GM23338 (cell line): ENCODE data around the gene RFX7. TPM values are rescaled to one million over a fixed set of nuclear protein-coding genes. Genes with fewer than 3 reads are reported as not detected.

Experiments
- ATAC-seq: fragments of 200-7000 bp; cut with Tn5 transposase; 3 replicates; pipeline ENCODE4 v1.9.1; 2020
- DNase-seq: peaks from one replicate; pipeline ENCODE4 v3.0.0-alpha.2; 2015; ENCODE audit warnings: low spot score
- H2AFZ ChIP-seq: fragments of 200-600 bp; sonication (generic); 2 replicates; pipeline ENCODE4 v1.8.0; 2016; ENCODE audit warnings: antibody characterized with exemption, mild to moderate bottlenecking, moderate library complexity
- H3F3A ChIP-seq: fragments of 200-600 bp; sonication (generic); replicated peaks from 2 replicates; pipeline ENCODE4 v1.8.0; 2017; ENCODE audit warnings: antibody characterized with exemption, mixed run types, low read depth
- H3K27ac ChIP-seq: fragments of 200-600 bp; sonication (generic); 2 replicates; pipeline ENCODE4 v1.6.1; 2016; ENCODE audit warnings: low read depth
- H3K27me3 ChIP-seq: fragments of 200-600 bp; sonication (generic); 2 replicates; pipeline ENCODE4 v1.8.0; 2016; ENCODE audit warnings: mild to moderate bottlenecking, mixed run types, moderate library complexity; ENCODE audit not compliant: insufficient read depth
- H3K36me3 ChIP-seq: fragments of 200-600 bp; sonication (generic); 2 replicates; pipeline ENCODE4 v1.8.0; 2016; ENCODE audit warnings: mild to moderate bottlenecking; ENCODE audit not compliant: insufficient read depth
- H3K4me1 ChIP-seq: fragments of 200-600 bp; sonication (generic); 2 replicates; pipeline ENCODE4 v1.8.0; 2016; ENCODE audit warnings: mild to moderate bottlenecking, moderate library complexity; ENCODE audit not compliant: insufficient read depth
- H3K4me2 ChIP-seq: fragments of 200-600 bp; sonication (generic); 2 replicates; pipeline ENCODE4 v1.7.1; 2017; ENCODE audit warnings: mixed run types
- H3K4me3 ChIP-seq: fragments of 200-600 bp; sonication (generic); 2 replicates; pipeline ENCODE4 v1.6.1; 2016; ENCODE audit warnings: mixed run types
- H3K79me2 ChIP-seq: fragments of 200-600 bp; sonication (generic); replicated peaks from 2 replicates; pipeline ENCODE4 v1.8.0; 2017; ENCODE audit warnings: mild to moderate bottlenecking; ENCODE audit not compliant: insufficient read depth
- H3K9me2 ChIP-seq: fragments of 200-600 bp; sonication (generic); 2 replicates; pipeline ENCODE4 v1.8.0; 2017; ENCODE audit not compliant: insufficient read depth
- H4K20me1 ChIP-seq: fragments of 200-600 bp; sonication (generic); replicated peaks from 2 replicates; pipeline ENCODE4 v1.8.0; 2017; ENCODE audit warnings: mild to moderate bottlenecking; ENCODE audit not compliant: insufficient read depth
- H3K27ac Mint-ChIP-seq: 2 replicates; pipeline ENCODE4 v1.8.0; 2020; ENCODE audit warnings: inconsistent platforms, mild to moderate bottlenecking, moderate library complexity, mixed read lengths
- H3K27me3 Mint-ChIP-seq: 3 replicates; pipeline ENCODE4 v1.8.0; 2022; ENCODE audit warnings: low read depth, mild to moderate bottlenecking, moderate library complexity, mixed read lengths, inconsistent platforms; ENCODE audit not compliant: insufficient read depth, poor library complexity
- H3K36me3 Mint-ChIP-seq: 3 replicates; pipeline ENCODE4 v1.8.0; 2021; ENCODE audit warnings: low read depth, mild to moderate bottlenecking, inconsistent platforms, moderate library complexity, mixed read lengths
- H3K4me1 Mint-ChIP-seq: 3 replicates; pipeline ENCODE4 v1.8.0; 2020; ENCODE audit warnings: mild to moderate bottlenecking, inconsistent platforms, mixed read lengths
- H3K4me3 Mint-ChIP-seq: 3 replicates; pipeline ENCODE4 v1.8.0; 2021; ENCODE audit warnings: moderate library complexity, mild to moderate bottlenecking, inconsistent platforms, mixed read lengths
- H3K9me3 Mint-ChIP-seq: 3 replicates; pipeline ENCODE4 v1.8.0; 2020; ENCODE audit warnings: moderate library complexity, mild to moderate bottlenecking, inconsistent platforms, mixed read lengths
- CREB1 ChIP-seq: fragments of 250-450 bp; sonication (Bioruptor Pico); IDR thresholded peaks from 2 replicates; pipeline ENCODE4 v1.5.0; 2020; ENCODE audit warnings: low read depth, mild to moderate bottlenecking, moderate library complexity
- EZH2 ChIP-seq: fragments of 200-600 bp; sonication (generic); IDR thresholded peaks from one replicate; pipeline ENCODE4 v1.8.0; 2017; ENCODE audit warnings: antibody characterized with exemption, mild to moderate bottlenecking, low read depth; ENCODE audit not compliant: unreplicated experiment
- EZH2phosphoT487 ChIP-seq: fragments of 200-600 bp; sonication (generic); IDR thresholded peaks from one replicate; pipeline ENCODE4 v1.8.1; 2018; ENCODE audit warnings: antibody characterized with exemption; ENCODE audit not compliant: unreplicated experiment
- JUNB ChIP-seq: IDR thresholded peaks from one replicate; pipeline ENCODE4 v1.6.1; 2016; ENCODE audit warnings: antibody characterized with exemption; ENCODE audit not compliant: unreplicated experiment
- NANOG ChIP-seq: IDR thresholded peaks from 2 replicates; pipeline ENCODE4 v1.6.1; 2016; ENCODE audit warnings: antibody characterized with exemption, borderline replicate concordance
- POLR2AphosphoS5 ChIP-seq: IDR thresholded peaks from 2 replicates; pipeline ENCODE4 v1.6.1; 2016; ENCODE audit warnings: antibody characterized with exemption, low read depth
- STAT1 ChIP-seq: IDR thresholded peaks from one replicate; pipeline ENCODE4 v1.6.1; 2016; ENCODE audit warnings: antibody characterized with exemption; ENCODE audit not compliant: unreplicated experiment
- ZNF114 ChIP-seq: fragments of 250-450 bp; sonication (Bioruptor Pico); IDR thresholded peaks from 2 replicates; pipeline ENCODE4 v1.5.0; 2020; ENCODE audit warnings: mild to moderate bottlenecking, moderate library complexity
- ZNF331 ChIP-seq: fragments of 250-450 bp; sonication (Bioruptor Pico); IDR thresholded peaks from 2 replicates; pipeline ENCODE4 v1.5.0; 2020; ENCODE audit warnings: low read depth, mild to moderate bottlenecking, moderate library complexity
- polyA plus RNA-seq: library from polyadenylated mRNA; unstranded; fragments of >200 nt; fragmentation: Nextera tagmentation; extraction: Ambion mirVana; gene quantifications from 2 replicates; pipeline ENCODE4 v1.2.1, GENCODE V29; 2016
- total RNA-seq: library from RNA; depleted of rRNA; stranded (reverse); fragments of >200 nt; shearing (Covaris generic); gene quantifications from 2 replicates; pipeline ENCODE4 v1.2.3, GENCODE V29; 2014
- TF ChIP-seq, protein P1 (sequence below), 2 experiments: fragments of 200-600 bp in 1 of 2; sonication (generic) in 1 of 2; conservative IDR thresholded peaks; 2 replicates each; pipeline versions ENCODE4 v1.5.1 to v1.6.1; 2016 to 2017; ENCODE audit warnings: antibody characterized with exemption in 2 of 2, low read depth in 2 of 2, mild to moderate bottlenecking in 2 of 2, moderate library complexity in 1 of 2
- TF ChIP-seq, protein P2 (sequence below): fragments of 250-450 bp; sonication (Bioruptor Pico); IDR thresholded peaks from 2 replicates; pipeline ENCODE4 v1.5.0; 2020; ENCODE audit warnings: mild to moderate bottlenecking, moderate library complexity
- TF ChIP-seq, protein P3 (sequence below): IDR thresholded peaks from one replicate; pipeline ENCODE4 v1.6.1; 2018; ENCODE audit warnings: antibody characterized with exemption; ENCODE audit not compliant: unreplicated experiment
- TF ChIP-seq, protein P4 (sequence below): IDR thresholded peaks from 2 replicates; pipeline ENCODE4 v1.6.1; 2016; ENCODE audit warnings: antibody characterized with exemption

RFX7 gene
- total and polyA plus RNA-seq, 2 experiments from 2014 or later = 17.6 to 33.6 TPM

DNA sequence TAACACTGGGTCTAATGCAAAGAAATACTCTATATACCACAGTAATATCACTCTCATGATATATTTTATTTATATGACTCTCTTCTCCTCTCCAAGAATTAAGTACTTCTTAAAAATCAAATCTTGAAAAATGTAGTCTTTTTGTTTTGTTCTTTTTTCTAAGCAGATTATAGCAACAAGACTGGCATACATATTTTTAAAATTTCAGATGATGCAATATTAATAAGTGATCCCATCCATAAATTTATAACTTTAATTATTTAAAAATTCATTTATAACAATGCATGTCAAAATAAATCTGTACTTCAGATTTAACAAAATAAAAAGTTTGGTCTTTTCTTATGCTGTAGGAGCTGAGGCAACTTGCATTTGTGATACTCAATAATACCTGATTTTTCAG is 155.3 kb downstream of the RFX7 start:
- H3F3A ChIP-seq = no peaks in the 10 kb centered on the region
- H4K20me1 ChIP-seq = peaks cover 2% of the 10 kb centered on the region; the same call in 1 of the 2 replicates
- no peaks in the 10 kb centered on the region for H3K27me3 Mint-ChIP-seq
- peaks cover 10% of the 10 kb centered on the region for H3K36me3 Mint-ChIP-seq
- DNase-seq (no peak), ATAC-seq (no peak)
- no peaks in the 10 kb centered on the region for H3K4me1 Mint-ChIP-seq
- no peak overlapping the region for H3K27ac ChIP-seq
- TF ChIP-seq STAT1 (no peak), ZNF331 (no peak), POLR2AphosphoS5 (no peak), JUNB (no peak), NANOG (no peak), EZH2 (no peak), CREB1 (CRISPR knock-in tag) (no peak), ZNF114 (CRISPR knock-in tag) (no peak), EZH2phosphoT487 (no peak)
- TF ChIP-seq, protein P1, sequence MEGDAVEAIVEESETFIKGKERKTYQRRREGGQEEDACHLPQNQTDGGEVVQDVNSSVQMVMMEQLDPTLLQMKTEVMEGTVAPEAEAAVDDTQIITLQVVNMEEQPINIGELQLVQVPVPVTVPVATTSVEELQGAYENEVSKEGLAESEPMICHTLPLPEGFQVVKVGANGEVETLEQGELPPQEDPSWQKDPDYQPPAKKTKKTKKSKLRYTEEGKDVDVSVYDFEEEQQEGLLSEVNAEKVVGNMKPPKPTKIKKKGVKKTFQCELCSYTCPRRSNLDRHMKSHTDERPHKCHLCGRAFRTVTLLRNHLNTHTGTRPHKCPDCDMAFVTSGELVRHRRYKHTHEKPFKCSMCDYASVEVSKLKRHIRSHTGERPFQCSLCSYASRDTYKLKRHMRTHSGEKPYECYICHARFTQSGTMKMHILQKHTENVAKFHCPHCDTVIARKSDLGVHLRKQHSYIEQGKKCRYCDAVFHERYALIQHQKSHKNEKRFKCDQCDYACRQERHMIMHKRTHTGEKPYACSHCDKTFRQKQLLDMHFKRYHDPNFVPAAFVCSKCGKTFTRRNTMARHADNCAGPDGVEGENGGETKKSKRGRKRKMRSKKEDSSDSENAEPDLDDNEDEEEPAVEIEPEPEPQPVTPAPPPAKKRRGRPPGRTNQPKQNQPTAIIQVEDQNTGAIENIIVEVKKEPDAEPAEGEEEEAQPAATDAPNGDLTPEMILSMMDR (conservative IDR thresholded peaks at IDR 0.05; ENCODE audit: low read depth in 2 of 2) = no peak
- TF ChIP-seq, protein P2, sequence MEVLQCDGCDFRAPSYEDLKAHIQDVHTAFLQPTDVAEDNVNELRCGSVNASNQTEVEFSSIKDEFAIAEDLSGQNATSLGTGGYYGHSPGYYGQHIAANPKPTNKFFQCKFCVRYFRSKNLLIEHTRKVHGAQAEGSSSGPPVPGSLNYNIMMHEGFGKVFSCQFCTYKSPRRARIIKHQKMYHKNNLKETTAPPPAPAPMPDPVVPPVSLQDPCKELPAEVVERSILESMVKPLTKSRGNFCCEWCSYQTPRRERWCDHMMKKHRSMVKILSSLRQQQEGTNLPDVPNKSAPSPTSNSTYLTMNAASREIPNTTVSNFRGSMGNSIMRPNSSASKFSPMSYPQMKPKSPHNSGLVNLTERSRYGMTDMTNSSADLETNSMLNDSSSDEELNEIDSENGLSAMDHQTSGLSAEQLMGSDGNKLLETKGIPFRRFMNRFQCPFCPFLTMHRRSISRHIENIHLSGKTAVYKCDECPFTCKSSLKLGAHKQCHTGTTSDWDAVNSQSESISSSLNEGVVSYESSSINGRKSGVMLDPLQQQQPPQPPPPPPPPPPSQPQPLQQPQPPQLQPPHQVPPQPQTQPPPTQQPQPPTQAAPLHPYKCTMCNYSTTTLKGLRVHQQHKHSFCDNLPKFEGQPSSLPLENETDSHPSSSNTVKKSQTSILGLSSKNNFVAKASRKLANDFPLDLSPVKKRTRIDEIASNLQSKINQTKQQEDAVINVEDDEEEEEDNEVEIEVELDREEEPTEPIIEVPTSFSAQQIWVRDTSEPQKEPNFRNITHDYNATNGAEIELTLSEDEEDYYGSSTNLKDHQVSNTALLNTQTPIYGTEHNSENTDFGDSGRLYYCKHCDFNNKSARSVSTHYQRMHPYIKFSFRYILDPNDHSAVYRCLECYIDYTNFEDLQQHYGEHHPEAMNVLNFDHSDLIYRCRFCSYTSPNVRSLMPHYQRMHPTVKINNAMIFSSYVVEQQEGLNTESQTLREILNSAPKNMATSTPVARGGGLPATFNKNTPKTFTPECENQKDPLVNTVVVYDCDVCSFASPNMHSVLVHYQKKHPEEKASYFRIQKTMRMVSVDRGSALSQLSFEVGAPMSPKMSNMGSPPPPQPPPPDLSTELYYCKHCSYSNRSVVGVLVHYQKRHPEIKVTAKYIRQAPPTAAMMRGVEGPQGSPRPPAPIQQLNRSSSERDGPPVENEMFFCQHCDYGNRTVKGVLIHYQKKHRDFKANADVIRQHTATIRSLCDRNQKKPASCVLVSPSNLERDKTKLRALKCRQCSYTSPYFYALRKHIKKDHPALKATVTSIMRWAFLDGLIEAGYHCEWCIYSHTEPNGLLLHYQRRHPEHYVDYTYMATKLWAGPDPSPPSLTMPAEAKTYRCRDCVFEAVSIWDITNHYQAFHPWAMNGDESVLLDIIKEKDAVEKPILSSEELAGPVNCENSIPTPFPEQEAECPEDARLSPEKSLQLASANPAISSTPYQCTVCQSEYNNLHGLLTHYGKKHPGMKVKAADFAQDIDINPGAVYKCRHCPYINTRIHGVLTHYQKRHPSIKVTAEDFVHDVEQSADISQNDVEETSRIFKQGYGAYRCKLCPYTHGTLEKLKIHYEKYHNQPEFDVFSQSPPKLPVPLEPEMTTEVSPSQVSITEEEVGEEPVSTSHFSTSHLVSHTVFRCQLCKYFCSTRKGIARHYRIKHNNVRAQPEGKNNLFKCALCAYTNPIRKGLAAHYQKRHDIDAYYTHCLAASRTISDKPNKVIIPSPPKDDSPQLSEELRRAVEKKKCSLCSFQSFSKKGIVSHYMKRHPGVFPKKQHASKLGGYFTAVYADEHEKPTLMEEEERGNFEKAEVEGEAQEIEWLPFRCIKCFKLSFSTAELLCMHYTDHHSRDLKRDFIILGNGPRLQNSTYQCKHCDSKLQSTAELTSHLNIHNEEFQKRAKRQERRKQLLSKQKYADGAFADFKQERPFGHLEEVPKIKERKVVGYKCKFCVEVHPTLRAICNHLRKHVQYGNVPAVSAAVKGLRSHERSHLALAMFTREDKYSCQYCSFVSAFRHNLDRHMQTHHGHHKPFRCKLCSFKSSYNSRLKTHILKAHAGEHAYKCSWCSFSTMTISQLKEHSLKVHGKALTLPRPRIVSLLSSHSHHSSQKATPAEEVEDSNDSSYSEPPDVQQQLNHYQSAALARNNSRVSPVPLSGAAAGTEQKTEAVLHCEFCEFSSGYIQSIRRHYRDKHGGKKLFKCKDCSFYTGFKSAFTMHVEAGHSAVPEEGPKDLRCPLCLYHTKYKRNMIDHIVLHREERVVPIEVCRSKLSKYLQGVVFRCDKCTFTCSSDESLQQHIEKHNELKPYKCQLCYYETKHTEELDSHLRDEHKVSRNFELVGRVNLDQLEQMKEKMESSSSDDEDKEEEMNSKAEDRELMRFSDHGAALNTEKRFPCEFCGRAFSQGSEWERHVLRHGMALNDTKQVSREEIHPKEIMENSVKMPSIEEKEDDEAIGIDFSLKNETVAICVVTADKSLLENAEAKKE = no peak
- TF ChIP-seq, protein P3, sequence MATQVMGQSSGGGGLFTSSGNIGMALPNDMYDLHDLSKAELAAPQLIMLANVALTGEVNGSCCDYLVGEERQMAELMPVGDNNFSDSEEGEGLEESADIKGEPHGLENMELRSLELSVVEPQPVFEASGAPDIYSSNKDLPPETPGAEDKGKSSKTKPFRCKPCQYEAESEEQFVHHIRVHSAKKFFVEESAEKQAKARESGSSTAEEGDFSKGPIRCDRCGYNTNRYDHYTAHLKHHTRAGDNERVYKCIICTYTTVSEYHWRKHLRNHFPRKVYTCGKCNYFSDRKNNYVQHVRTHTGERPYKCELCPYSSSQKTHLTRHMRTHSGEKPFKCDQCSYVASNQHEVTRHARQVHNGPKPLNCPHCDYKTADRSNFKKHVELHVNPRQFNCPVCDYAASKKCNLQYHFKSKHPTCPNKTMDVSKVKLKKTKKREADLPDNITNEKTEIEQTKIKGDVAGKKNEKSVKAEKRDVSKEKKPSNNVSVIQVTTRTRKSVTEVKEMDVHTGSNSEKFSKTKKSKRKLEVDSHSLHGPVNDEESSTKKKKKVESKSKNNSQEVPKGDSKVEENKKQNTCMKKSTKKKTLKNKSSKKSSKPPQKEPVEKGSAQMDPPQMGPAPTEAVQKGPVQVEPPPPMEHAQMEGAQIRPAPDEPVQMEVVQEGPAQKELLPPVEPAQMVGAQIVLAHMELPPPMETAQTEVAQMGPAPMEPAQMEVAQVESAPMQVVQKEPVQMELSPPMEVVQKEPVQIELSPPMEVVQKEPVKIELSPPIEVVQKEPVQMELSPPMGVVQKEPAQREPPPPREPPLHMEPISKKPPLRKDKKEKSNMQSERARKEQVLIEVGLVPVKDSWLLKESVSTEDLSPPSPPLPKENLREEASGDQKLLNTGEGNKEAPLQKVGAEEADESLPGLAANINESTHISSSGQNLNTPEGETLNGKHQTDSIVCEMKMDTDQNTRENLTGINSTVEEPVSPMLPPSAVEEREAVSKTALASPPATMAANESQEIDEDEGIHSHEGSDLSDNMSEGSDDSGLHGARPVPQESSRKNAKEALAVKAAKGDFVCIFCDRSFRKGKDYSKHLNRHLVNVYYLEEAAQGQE = no peak
- TF ChIP-seq, protein P4, sequence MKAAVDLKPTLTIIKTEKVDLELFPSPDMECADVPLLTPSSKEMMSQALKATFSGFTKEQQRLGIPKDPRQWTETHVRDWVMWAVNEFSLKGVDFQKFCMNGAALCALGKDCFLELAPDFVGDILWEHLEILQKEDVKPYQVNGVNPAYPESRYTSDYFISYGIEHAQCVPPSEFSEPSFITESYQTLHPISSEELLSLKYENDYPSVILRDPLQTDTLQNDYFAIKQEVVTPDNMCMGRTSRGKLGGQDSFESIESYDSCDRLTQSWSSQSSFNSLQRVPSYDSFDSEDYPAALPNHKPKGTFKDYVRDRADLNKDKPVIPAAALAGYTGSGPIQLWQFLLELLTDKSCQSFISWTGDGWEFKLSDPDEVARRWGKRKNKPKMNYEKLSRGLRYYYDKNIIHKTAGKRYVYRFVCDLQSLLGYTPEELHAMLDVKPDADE = no peak
- H3K79me2 ChIP-seq = no peaks in the 10 kb centered on the region
- H3K4me1 ChIP-seq = no peaks in the 10 kb centered on the region
- H3K4me2 ChIP-seq = no peak overlapping the region
- no peak overlapping the region for H3K4me3 ChIP-seq
- H3K36me3 ChIP-seq = peaks cover 3% of the 10 kb centered on the region; the same call in 1 of the 2 replicates
- H3K27me3 ChIP-seq = no peaks in the 10 kb centered on the region
- no peak overlapping the region for H3K4me3 Mint-ChIP-seq
- no peak overlapping the region for H2AFZ ChIP-seq
- H3K9me2 ChIP-seq = no peaks in the 10 kb centered on the region
- no peaks in the 10 kb centered on the region for H3K9me3 Mint-ChIP-seq
- H3K27ac Mint-ChIP-seq = no peak overlapping the region
